Measurements from ENCODE around the gene ABLIM1. TPM values are rescaled to one million over a fixed set of nuclear protein-coding genes. Genes with fewer than 3 reads are reported as not detected.

Gene ABLIM1
- total and polyA plus RNA-seq, 2 of the 4 experiments (the other 2 are of a cell fraction): 7.7 to 9.9 TPM

- Histone ChIP-seq H2BK120ac (ENCODE audit: low read depth, low read length) (no peak overlapping the region), H4K5ac (ENCODE audit: low read depth, low read length) (no peak overlapping the region), H3K56ac (ENCODE audit: extremely low read depth, insufficient read depth, low read length) (no peak overlapping the region), H2BK15ac (ENCODE audit: low read depth, low read length) (no peak overlapping the region), H4K20me1 (ENCODE audit: insufficient read depth, low read length) (no peaks in the 10 kb centered on the region), H3K79me1 (ENCODE audit: low read depth in 1 of 2, low read length in 2 of 2) (no peaks in the 10 kb centered on the region), H3K4me3 (ENCODE audit: insufficient read depth, low read depth, low read length) (no peak overlapping the region), H2AFZ (replicated peaks; ENCODE audit: low read length, poor library complexity) (no peak overlapping the region), H3K9ac (ENCODE audit: low read depth, low read length) (no peak overlapping the region), H3K9me1 (ENCODE audit: insufficient read depth, low read length) (peaks cover 5% of the 10 kb centered on the region), H3K36me3 (ENCODE audit: control insufficient read depth, insufficient read depth, low read length) (no peaks in the 10 kb centered on the region), H4K91ac (ENCODE audit: insufficient read depth, low read depth, low read length) (no peak overlapping the region), H2BK5ac (ENCODE audit: low read depth, low read length, poor library complexity, severe bottlenecking) (no peak overlapping the region), H3K14ac (replicated peaks; ENCODE audit: low read depth, low read length) (no peak overlapping the region), H4K8ac (ENCODE audit: low read depth in 2 of 2, low read length in 2 of 2) (no peak overlapping the region), H3K4me1 (ENCODE audit: control insufficient read depth, insufficient read depth, low read length) (0 out of 2 replicates have a peak, but pooled peaks cover 2% of the 10 kb centered on the region), H2AK9ac (replicated peaks; ENCODE audit: low read depth, low read length, poor library complexity) (no peak overlapping the region), H3K27ac (ENCODE audit: insufficient read depth, low read length) (no peak overlapping the region), H3K27me3 (ENCODE audit: control insufficient read depth, insufficient read depth, low read length) (peaks cover 15% of the 10 kb centered on the region), H3K23ac (ENCODE audit: low read depth, low read length) (no peak overlapping the region; the same call in 1 of the 2 replicates), H2AK5ac (ENCODE audit: low read depth, low read length) (no peak overlapping the region), H3K4me2 (ENCODE audit: low read depth, low read length) (no peak overlapping the region), H2BK20ac (ENCODE audit: low read depth, low read length) (no peak overlapping the region), H3K9me3 (ENCODE audit: control insufficient read depth, insufficient read depth, low read length) (no peaks in the 10 kb centered on the region), H3K4ac (ENCODE audit: low read depth, low read length) (no peak overlapping the region), H3K18ac (ENCODE audit: low read depth, low read length) (peak overlapping the region; percentile 31; the same call in 1 of the 2 replicates)
- dilution Hi-C loops (cut with HindIII; ENCODE audit: low sequenced_read_pairs, unreplicated experiment) (no loop called here), in situ Hi-C loops (cut with MboI; ENCODE audit: low sequenced_read_pairs) (no loop called here), intact Hi-C loops (cut with micrococcal nuclease) (no loop called here)
- ChIA-PET CTCF (no interaction called here), POLR2A (ENCODE audit: unreplicated experiment) (no interaction called here)
- WGBS, 2 experiments (ENCODE audit: extremely low coverage in 2 of 2, insufficient read length in 1 of 2): 100% methylated on average over 1 of the region's 1 CpG; no CpG with 5 or more reads in 1 of the 2 experiments
- DNase-seq (no peak), ATAC-seq (ENCODE audit: low read depth) (no peak)
- BruUV-seq (replicated peaks): no TSS peak
- TF ChIP-seq SMC3 (IDR thresholded peaks at IDR 0.05; ENCODE audit: low read depth, low read length) (no peak), MAFK (IDR thresholded peaks at IDR 0.05; ENCODE audit: low read depth, low read length) (no peak), RFX5 (IDR thresholded peaks at IDR 0.05; ENCODE audit: low read depth, low read length) (no peak), RAD21 (IDR thresholded peaks at IDR 0.05; ENCODE audit: low read length) (no peak), MXI1 (IDR thresholded peaks at IDR 0.05; ENCODE audit: borderline replicate concordance, low read depth, low read length) (no peak), MAZ (IDR thresholded peaks at IDR 0.05; ENCODE audit: borderline replicate concordance, low read depth, low read length) (no peak), RCOR1 (IDR thresholded peaks at IDR 0.05; ENCODE audit: insufficient replicate concordance, low read length) (no peak), CTCF (conservative IDR thresholded peaks at IDR 0.05; ENCODE audit: low read depth, low read length) (no peak), ELK1 (IDR thresholded peaks at IDR 0.05; ENCODE audit: borderline replicate concordance, low read depth, low read length) (no peak), POLR2A (IDR thresholded peaks at IDR 0.05; ENCODE audit: low read depth, low read length) (no peak), FOS (IDR thresholded peaks at IDR 0.05; ENCODE audit: low read depth, low read length) (no peak), CHD1 (IDR thresholded peaks at IDR 0.05; ENCODE audit: low read depth, low read length) (no peak), NFE2L2 (IDR thresholded peaks at IDR 0.05; ENCODE audit: low read depth, low read length) (no peak), USF2 (IDR thresholded peaks at IDR 0.05; ENCODE audit: low read depth, low read length) (no peak), CEBPB (IDR thresholded peaks at IDR 0.05; ENCODE audit: low read depth, low read length) (no peak), BHLHE40 (IDR thresholded peaks at IDR 0.05; ENCODE audit: low read depth, low read length) (no peak)
Measured at GRCh38 chr10:114616103-114616502, 42.0 kb downstream of the ABLIM1 start.

All from IMR-90 (cell line).